Left colon (tissue), 2 donors: Measurements from ENCODE around the gene CREG2. TPM values are rescaled to one million over a fixed set of nuclear protein-coding genes. Genes with fewer than 3 reads are reported as not detected.
A peak's percentile ranks its signal among the peaks of the same experiment; 100 is the strongest.

Experiments used
- ATAC-seq: fragments of 200-7000 bp; cut with Tn5 transposase; one replicate; pipeline ENCODE4 v1.9.1; 2020; ENCODE audit warnings: mild to moderate bottlenecking, moderate library complexity
- DNase-seq, 2 donors: peaks; one replicate each; pipeline ENCODE4 v3.0.0-alpha.2; 2020
- intact Hi-C, 2 donors: fragments of 100-400 bp; cut with DNase I in 1 of 2; cut with micrococcal nuclease in 1 of 2; formaldehyde crosslinking; loops; one replicate each; pipeline versions ENCODE4 v1.11.2 to v1.14.0; 2022; cut with DNase I, micrococcal nuclease
- long read RNA-seq: library from polyadenylated mRNA; unstranded; transcript quantifications from one replicate; pipeline ENCODE4 v2.0.0, GENCODE V29; 2021
- total RNA-seq, 2 donors: library from RNA; stranded (reverse); fragmentation: NEBNext Ultra II Directional; extraction: Animal tissue kit (Norgen Biotek cat#: 25700); gene quantifications; one replicate each; pipeline ENCODE4 v1.2.1, GENCODE V29; 2021
- donor health status: DM: no; HTN: no; CAD: no.
- donor health status: DM: yes; HTN: yes; CAD: no.

Gene CREG2, protein sequence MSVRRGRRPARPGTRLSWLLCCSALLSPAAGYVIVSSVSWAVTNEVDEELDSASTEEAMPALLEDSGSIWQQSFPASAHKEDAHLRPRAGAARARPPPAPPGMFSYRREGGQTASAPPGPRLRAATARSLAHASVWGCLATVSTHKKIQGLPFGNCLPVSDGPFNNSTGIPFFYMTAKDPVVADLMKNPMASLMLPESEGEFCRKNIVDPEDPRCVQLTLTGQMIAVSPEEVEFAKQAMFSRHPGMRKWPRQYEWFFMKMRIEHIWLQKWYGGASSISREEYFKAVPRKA
- under 1 TPM; 0.06 to 0.12 TPM for total RNA-seq
- long read RNA-seq, full-length matches to known transcripts: 1 of 1 reads
- long read RNA-seq, partial matches to known transcripts: 0 of 1 reads
- long read RNA-seq, other reads (novel, unspliced or antisense): 0 of 1 reads

DNA sequence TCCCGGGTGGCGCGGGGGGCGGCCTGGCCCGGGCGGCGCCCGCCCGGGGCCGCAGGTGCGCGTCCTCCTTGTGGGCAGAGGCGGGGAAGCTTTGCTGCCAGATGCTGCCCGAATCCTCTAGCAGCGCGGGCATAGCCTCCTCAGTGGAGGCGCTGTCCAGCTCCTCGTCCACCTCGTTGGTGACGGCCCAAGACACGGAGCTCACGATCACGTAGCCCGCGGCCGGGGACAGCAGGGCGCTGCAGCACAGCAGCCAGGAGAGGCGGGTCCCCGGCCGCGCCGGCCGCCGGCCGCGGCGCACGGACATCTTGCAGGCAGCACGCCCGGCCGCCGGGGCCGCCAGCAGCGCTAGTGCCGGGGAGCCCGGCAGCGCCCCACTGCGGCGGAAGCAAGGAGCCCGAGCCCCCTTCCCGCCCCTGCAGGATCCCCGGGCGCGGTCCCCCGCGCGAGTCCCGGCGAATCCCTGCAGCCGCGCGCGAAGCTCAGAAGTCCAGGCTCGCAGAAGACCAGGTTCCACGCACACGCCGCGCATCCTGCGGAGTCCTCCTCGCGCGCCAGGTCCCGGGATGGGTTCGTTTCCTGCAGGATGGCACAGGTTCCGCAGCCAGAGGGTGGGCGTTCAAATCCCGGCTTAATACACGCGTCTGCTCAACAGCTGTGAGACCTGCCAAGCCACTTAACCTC lies at the start of gene CREG2:
TSS of gene CREG2 (minus strand) at position 353 of the 684 bp plus-strand sequence. CDS start at position 307, 46 bp downstream.
- intact Hi-C loops: no loop called here
- DNase-seq: peak in 1 of 2 donors; percentile 57
- ATAC-seq: peak; percentile 83

DNA sequence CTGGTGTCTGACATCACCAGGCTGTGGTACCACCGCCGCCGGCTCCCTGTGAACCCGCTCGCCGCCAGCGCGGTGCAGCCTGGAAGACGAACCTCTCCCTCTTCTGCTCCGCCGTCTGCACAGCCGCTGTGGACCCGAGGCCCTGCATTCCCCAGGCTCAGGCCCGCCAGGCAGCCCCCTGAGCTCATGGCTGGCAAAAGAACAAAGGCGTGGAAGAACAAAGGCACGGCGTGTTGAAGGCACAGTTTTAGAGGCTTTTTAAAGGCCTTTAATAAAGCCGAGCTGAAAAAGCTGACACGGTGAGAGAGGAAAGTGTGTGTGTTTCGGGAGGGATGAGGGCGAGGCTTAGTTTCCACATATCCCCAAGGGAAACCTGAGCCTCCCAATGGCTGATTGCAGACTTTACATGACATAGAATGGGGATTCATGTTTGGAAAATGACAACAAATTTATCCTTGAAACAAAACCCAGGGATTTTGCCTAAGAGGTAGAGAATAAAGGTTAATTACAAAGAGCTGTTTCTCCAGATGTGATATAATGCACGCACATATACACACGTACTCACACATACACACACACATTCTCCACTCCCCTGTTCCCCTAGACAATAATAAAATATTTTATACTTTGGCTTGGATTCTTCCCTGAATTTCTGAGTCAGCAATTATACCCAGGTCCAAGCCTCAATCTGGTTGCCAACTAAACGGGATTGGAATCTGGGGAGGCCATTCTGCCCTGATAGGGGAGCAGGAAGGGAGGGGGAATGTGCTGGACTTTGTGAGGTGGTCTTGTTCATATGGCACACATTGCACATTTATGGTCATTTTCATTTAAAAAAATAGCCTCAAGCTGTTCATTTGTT lies 47.9 kb upstream of the CREG2 start:
- intact Hi-C loops: no loop called here
- no peak for DNase-seq
- ATAC-seq: no peak

DNA sequence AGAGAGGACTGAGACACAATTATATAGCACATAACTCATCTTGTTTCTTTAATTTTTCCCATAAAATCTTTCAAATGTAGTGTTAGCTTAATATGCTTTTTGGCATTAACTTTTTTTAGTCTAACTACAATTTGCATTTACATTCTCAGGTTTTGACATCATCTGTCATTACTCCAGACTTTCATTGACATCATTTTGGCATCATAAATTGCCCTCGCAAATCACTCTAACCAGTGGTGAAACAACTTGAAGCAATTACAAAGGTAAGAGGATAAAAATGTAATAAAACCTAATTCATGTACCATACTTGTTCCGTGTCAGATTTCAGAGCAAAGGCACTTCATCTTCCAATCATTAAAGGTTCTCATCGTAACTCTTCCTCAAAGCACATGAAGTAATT lies 46.2 kb upstream of the CREG2 start:
- ATAC-seq (no peak), DNase-seq (no peak)
- intact Hi-C loops: no loop called here

DNA sequence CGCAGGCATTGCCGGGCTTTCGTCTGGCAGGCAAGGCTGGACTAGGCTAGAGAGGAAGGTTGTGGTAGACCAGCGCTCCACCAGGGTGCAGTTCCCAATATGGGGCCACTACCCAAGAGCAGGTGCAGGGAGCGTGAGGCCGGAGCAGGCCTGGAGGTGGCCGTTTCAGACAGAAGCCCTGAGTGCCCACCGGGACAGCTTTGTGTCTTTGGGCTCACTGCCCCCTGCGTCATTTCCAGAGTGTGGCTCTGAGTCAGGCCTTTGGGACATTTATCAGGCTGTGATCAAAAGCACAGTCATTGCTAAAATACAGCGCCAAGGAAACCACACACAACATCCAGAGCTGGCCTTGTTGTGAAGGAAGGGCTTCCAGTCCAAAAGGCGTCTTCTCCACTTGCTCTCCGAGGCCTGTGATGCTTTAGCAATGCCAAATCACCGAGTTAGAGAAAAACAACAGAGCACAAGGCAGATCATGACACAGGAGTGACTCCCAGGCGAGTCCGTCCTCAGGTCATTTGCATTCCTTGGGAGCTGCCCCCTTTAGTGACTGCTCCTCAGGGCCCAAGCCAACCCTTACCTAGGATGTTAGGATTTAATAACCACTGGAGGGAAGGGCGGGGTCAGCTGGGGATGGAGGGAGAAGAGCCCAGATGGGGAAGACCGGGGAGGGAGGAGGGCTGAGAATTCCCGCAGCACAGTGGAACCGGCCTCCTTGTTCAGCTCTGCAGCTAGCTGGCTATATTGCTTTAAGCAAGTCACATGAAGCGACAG lies 45.3 kb upstream of the CREG2 start:
- intact Hi-C loops: no loop called here
- ATAC-seq (no peak), DNase-seq (no peak)

DNA sequence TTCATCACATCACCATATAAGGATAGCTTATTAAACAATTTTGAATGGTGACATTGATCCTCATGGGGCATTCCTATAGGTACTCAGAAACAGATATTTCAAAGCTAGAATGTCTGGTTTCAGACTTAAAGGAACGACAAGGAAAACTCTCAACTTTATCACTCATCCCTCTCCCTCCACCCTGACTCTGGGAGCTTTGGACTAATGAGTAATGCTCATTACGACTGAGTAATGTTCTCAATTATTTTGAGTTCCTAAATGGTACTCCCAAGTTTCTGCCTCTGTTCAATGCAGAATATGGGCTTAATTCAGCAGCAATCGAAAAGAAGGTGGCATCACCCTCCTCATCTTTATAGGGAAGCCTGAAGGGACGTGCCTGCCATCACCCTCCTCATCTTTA lies 44.2 kb upstream of the CREG2 start:
- DNase-seq: no peak
- intact Hi-C loops: no loop called here
- no peak for ATAC-seq

DNA sequence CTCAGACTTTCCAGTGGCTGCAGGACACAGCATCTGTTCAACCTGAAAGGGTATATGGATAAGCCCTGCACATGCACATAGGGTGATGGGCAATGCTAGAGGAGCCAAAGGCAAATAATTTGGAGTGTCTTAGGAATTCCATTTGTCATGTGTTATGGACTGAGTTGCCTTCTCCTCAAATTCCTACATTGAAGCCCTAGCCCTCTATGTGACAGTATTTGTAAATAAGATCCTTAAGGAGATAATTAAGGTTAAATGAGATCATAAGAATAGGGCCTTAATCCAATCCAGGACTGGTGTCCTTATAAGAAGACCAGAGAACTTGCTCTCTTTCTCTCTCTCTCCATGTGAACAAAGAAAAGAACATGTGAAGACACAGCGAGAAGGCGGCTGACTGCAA lies 42.9 kb upstream of the CREG2 start:
- ATAC-seq (no peak), DNase-seq (no peak)
- intact Hi-C loops: no loop called here

DNA sequence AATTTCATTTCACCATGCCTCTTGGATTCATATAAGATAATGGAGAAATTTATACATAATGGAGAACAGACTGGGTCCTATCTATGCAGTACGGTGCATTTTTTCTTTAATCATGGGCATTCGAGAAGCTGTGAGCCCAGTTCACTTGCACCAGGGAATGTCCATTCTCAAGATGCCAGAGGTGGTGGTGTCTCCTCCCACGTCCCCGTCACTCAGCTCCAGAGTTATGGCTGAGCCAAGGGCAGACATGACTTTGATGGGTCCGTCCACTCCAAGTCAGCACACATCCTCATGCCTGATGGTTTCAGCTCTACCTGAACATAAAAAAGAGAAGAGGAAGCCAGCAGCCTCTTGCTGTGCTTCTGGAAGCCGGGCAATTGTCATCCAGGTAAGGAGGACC lies 42.1 kb upstream of the CREG2 start:
- intact Hi-C loops: no loop called here
- no peak for ATAC-seq

DNA sequence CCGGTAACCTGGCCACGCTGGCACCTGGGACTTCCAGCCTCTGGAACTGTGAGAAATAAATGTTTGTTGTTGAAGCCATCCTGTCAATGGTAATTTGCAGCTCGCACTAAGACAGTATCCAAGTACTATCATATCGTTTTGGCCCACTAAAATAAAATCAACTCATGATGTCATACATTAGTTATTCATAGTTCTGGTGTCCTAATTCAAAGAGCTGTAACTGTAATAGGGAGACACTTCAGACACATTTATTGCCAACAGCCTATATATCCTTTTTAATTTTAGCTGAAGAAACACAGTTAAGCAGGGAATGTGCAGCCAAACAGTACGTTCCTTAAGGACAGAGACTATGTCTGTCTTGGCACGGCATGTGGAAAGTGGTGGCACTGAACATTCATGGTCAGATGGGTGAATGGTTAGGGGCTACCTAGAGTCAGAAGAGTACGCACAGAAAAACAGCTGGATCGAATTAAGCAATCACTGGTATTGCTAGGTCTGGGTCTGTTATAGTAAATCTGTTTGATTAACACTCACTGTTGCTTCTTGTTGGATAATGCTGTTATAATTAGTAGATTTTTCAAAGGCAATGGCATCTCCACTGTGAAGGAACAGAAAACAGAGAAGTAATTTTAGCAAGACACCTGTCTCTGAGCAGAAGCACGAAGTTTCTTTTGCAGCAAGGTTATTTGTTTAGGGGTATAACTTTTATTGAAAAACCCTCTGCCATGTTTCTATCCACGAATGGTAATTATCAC lies 41.3 kb upstream of the CREG2 start:
- no peak for DNase-seq
- ATAC-seq: no peak
- intact Hi-C loops: no loop called here

More for the DNA sequence above, 42.1 kb upstream of the CREG2 start:
- DNase-seq: no peak

DNA sequence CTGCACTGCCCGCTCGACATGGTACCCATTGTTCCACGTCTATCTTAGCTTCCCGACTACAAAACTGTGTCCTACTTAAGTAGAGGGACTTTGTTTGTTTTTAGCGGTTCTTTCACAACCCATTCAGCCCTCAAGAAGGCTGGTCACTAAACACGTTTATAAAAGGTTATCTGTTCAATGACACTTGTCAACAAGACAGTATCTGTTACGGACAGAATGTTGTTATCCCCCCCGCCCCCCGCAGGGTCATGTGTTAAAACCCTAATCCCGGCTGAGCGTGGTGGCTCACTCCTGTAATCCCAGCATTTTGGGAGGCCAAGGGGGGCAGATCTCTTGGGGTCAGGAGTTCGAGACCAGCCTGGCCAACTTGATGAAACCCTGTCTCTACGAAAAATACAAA lies 40.4 kb upstream of the CREG2 start:
- ATAC-seq (no peak), DNase-seq (no peak)
- intact Hi-C loops: no loop called here

DNA sequence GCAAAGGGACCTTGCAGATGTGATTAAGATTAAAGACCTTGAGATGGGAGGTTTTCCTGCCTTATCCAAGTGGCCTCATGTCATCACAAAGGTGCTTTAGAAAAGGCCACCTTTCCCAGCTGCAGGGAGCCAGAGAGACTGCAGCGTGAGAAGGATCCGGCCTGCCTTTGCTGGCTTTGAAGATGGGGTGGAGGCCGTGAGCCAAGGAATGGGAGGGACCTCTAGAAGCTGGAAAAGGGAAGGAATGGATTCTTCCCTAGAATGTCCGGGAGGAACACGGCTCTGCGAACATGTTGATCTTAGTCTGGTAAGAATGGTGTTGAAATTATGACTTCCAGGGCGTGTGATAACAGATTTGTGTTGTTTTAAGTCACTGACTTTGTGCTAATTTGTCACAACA lies 39.9 kb upstream of the CREG2 start:
- ATAC-seq: no peak
- intact Hi-C loops: no loop called here
- no peak for DNase-seq

DNA sequence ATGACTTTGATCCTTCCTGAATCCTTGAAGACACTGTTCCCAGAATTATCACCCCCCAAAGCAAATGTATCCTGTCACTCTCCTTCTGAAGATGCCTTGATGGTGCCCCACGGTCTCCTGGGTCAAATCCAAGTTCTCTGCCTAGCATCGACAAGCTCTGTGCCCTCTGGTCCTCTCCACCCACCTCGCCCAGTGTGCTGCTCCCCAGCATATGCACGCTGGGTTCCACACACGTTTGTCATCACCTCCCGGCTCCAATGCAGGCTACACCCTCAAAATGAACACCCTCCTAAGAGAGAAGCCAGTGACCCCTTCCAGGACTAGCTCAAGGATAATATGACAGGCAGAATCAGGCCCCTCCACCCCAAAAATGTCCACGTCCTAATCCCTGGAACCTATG lies 39.5 kb upstream of the CREG2 start:
- intact Hi-C loops: no loop called here
- no peak for DNase-seq
- no peak for ATAC-seq

DNA sequence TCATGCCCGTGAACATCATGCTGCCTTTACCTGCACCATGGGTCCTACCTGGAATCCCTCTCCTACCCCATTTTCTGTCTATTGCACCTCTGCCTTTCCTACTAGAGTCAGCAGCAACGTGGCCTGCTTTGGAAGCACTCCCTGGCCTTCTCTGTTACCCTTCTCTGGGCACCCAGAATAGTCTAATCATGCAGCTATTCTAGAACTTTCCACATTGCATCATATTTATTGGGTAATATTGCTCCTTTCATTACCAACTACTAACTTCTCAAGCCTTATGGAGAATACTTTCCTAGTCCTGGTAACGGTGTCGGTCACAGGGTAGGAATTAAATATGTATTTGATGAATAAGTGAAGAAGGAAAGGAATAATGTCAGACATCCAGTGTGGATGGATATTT lies 33.3 kb upstream of the CREG2 start:
- no peak for DNase-seq
- intact Hi-C loops: loop anchor here in 1 of 2 donors (5.0 kb wide), 1 partner anchor 412 kb away; no protein-coding TSS in a partner anchor
- ATAC-seq: no peak

DNA sequence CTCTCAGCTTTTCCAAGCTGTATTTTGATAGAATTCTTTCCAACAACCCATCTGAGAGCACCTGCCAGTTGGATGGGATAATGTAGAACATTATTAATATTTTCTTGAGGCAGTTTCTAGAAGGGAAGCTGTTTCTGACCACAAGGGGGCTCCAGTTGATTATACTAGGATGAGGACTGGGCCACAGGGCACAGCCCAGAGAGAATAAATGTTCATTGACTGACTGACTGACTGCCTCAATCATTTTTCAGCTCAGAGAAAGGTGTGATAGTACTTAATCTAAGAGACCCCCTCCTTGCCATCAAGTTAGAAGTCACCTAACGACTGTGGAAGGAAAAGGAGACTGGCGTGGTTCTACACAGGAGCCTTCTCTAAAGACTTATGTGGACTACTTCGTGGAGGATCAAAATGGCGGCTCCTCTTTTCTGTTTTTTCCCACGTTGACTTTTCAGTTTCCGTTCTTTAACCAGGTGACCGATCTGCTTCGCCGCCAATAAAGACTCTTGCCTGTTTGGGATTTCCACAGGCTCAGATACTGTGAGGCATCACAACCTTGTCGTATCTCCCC lies 31.9 kb upstream of the CREG2 start:
- intact Hi-C loops: no loop called here
- DNase-seq (peak in 1 of 2 donors; percentile 66), ATAC-seq (peak; percentile 73)

DNA sequence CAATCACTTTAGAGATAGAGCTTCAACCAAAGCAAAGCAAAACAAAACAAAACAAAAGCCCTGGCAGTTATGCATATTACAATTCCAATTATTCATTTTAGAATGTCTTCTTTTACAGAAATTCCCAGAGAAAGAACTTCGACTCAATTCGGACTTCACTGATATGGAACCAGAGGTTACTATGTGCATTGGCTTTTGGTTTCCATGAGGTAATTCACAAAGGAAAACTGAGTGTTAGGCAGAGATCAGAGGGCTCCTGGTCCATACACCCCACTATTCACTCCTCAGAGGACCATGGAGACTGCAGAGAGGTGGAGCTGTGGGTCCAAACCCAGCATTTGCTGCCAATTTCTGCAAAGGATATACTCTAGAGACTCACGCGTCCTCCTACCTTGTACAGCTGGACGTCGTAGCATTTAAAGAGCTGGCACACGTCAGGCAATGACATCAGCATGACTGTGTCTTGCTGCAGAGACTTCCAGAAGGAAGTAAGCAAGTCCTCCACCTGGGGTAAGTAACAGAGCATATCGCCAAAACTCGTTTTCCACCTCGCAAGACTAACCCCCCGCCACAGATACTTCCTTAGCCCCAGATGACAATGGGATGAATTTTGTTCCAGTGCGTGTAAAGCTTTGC lies 31.3 kb upstream of the CREG2 start:
- ATAC-seq (no peak), DNase-seq (no peak)
- intact Hi-C loops: no loop called here

DNA sequence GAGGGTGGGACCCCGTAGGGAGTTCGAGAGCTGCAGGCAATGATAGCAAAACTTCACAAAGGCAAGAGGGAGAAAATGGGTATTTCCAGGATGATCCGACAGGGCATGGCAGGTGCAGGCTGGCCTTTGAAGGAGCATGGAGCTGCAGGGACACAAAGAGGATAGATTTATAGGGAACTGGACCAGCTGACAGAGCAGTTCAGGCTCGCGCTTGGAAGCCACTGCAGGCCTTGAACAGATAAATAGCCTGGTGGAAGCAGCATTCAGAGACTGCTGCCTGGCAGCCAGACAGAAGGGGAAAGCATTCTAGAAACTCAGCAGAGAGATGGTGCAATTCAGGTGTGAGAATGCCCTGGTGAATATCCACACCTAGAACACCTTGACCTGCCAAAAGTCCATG lies 29.3 kb upstream of the CREG2 start:
- intact Hi-C loops: no loop called here
- DNase-seq (no peak), ATAC-seq (no peak)

DNA sequence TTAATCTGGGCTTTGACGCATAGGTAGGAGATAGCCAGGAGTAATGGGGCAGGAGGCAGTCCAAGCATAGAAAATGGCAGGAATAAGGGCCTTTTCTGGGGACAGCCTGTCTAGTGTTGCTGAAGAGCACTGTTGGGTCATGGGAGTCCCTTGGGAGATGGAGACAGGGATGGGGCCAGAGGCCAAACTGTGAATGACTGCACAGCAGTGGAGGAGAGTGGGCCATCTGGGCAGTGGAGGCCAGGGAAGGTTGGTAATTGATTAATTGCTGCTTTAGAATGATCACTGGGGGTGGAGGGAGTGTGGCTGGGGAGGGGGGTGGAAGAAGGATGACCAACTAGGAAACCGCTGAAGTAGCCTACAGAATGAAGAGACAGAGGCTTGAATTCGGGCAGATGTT lies 28.6 kb upstream of the CREG2 start:
- intact Hi-C loops: no loop called here
- ATAC-seq (no peak), DNase-seq (no peak)

DNA sequence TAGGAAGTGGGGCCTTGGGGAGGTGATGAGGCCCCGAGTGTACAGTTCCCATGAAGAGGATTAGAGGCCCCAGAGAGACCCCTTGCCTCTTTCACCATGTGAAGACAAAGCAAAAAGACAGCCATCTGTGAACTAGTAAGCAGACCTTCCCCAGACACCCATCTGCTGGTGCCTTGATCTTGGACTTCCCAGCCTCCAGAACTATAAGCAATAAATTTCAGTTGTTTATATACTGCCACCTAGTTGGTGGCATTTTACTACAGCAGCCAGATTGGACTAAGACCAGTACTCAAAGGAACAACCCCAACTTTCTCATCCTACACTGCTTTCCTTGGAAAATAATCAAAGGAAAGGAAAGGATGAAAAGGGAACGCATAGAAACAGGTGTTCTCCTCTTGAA lies 27.9 kb upstream of the CREG2 start:
- ATAC-seq (no peak), DNase-seq (no peak)
- intact Hi-C loops: no loop called here
